GM21576 (cell line): ENCODE data around the gene NTRK3.
"Not testable (repeated sequence)": the region's sequence is repeated elsewhere in the genome, so short reads cannot be mapped to it uniquely, and the experiment has no call there.

Experiments
- ATAC-seq: cut with Tn5 transposase; IDR thresholded peaks from one replicate; pipeline ENCODE4 v1.9.1; 2021; ENCODE audit warnings: mild to moderate bottlenecking, moderate library complexity; ENCODE audit not compliant: unreplicated experiment

NTRK3 gene

DNA sequence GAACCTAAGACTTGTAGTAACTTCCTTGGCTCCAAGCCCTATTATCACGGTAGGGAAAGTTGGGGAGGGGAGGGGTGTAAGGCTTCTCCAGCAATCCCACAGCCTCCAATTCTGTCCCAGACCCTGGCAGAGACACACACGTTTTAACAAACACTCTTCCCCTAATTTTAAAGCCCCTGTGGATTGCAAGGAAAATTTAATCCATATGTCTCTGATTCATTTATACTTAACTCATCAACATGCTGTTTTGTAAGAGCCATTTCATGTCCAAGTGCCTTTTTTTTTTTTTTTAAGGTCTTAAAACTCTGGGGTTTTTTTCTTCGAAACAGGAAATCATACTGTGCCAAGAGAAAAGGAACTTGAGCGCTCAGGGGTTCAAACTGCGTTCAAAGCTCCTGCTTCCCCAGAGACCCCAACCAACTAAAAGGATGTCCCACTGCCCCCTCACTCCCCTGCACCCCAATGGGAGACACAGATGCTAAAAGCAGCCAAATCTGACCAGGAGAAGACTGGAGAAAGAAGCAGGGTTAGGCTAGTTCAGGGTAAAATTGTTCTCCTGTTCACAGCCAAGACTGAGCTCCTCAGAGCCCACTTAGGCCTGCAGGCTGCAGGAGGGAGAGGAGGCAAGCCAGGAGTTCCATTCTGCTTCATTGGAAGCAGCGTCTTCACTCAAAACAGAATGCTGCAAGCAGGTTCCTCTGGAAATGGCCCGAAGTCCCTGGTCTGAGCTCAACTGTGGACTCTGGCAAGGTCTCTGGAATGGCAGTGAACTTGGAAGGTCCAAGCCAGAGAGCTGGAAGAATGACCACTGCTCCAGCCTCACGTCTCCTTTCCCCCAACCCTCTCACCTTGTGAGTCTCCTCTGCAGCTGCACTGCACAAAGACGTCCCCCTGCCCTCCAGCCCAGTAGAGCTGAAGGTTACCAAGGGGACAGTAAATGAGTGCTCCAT, 172.5 kb downstream of the NTRK3 start:
- ATAC-seq, result no peak

DNA sequence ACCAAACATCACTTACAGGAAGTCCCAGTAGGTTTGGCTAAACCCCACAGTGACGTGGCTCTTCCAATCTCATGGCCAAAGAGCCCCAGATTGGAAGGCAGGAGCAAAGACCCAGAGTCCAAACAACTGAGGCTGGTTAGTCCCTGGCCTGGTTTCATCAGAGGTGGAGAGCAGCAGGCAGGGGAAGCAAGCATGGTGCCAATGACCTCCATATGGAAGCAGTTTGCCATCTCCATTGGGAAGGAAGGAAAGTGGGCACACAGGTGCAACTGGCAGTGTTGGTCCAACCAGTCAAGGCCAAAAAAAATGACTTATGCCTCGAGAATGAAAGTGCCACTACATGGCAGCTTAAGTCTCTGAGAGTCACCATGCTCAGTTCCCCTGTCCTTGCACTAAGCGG, 175.9 kb downstream of the NTRK3 start:
- ATAC-seq, result no peak

DNA sequence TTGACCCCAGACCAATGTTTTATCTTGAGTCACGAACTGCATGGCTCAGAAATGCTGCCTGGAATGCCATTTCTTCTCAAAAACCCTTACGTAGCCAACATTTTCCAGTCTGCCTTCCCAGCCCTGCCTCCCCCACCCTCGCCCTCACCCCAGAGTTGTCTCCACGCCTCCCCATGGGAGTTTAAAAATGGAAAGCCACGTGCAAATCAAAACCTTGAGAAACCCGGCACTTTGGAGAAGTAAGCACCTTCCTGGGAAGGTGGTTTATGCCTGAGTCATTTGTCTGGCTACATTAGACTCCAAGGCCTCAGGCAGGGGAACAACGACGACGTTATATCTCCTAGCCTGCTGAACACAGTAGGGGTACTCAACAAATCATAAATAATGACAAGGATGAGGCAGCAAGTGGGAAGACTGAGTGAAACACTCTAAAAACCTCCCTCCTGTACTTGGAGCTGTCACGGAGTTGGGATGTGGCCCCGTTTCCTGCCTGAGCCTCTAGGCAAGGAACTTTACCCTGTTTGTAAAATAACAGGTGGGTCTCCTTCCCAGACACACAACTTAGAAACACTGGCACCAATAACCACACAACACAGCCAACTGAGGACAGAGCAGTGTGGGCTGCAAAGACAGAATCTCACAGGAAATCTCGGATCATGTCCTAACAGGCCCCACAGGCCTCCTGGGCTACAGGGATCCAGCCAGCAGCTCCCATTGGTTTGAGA, 179.1 kb downstream of the NTRK3 start:
- ATAC-seq, result no peak

DNA sequence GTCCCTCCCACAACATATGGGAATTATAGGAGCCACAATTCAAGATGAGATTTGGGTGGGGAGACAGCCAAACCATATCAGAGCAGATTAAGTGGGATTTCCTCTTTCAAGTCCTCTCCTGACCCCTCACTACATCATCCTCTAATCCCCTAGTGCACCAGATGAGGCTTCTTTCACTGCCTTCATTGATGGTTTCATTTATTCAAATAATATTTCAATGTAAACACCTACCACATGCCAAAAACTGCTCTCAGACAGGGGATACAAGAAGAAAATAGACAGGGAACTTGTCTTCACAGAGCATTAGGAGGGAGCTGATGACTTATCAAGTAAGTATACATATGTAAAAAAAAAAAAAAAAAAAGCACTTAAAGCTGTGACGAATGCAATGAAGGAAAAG, 180.2 kb downstream of the NTRK3 start:
- no peak for ATAC-seq

DNA sequence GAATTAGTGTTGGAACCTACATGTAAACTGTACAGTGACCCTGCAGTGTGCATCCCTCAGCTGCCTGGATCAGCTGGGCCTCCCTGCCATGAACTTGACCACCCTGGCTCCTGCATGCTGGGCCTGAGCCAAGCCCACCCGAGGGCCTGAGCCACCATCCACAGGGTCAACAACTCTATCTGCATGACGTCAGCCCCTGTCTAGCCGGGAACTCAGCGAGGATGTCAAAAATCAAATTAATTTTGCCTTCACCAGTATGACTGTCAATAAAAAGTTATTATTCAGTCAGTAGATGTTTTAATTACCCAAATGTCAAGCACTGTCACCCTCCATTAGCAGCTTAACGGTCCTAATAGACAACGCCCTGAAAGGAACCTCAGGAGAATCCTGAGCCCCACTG, 181.4 kb downstream of the NTRK3 start:
- no peak for ATAC-seq

DNA sequence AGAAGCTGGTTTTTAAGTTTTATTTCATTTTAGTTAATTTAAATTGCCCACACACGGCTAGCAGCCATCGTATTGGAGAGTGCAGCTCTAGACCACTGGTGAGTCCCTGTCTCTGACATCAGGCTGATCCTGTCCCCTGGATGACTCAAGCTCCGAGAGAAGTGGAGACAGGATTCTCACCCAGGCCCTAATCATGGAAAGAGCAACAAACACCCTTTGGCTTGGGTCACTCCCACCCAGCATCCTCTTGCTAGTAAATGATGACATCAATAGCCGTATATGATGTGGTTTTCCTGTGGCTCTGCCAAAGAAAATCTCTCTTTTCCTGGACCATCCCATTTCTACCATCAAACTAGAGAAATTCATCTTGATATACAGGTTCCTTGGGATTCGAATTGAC, 182.2 kb downstream of the NTRK3 start:
- no peak for ATAC-seq

DNA sequence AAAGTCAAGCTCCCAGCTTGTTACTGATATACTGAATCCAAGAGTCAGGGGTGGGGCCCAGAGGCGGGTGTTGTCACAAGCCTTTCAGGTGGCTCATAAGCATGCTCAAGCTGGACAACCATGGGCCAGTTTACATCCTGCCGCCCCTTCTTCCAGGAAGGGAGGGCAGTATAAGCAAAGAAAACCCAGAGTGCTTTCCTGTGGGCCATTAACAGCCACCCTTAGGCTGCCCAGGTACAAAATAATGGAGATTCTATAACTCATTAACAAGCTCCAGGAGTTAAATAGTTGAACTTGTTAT, 183.2 kb downstream of the NTRK3 start:
- ATAC-seq, result no peak

DNA sequence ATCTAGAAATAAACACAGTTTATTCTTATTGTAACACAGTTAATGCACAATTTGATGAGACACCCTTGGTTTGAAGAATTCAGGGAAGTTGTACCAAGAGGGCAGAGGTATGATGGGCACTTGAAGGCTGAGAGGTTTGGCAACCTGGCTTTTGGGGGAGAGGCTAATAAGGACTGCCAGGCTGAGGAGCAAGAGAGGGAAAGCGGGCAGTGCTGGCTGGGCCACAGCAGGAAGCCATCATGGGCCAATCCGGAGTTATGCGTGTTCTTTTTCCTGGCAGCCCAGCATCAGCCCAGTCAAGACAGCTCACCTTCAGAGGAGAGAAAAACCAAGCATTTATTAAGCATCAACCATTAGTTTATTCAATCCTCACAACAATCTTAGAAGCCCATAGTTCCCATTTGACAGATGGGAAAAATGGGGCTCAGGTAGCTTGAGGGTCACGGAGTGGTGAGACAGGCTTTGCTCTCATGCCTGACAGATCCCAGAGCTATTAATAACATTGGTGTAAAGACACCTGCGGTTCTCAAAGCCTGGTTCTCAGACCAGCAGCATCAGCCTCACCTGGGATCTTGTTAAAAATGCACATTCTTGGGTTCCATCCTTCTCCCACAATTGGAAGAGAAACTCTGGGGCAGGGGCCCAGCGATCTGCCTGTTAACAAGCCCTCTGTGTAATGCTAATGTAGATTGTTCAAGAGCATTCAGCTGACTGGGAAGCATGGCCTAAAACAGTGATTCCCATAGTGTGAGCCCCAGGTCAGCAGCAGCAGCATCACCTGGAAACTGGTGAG, 183.7 kb downstream of the NTRK3 start:
- no peak for ATAC-seq

DNA sequence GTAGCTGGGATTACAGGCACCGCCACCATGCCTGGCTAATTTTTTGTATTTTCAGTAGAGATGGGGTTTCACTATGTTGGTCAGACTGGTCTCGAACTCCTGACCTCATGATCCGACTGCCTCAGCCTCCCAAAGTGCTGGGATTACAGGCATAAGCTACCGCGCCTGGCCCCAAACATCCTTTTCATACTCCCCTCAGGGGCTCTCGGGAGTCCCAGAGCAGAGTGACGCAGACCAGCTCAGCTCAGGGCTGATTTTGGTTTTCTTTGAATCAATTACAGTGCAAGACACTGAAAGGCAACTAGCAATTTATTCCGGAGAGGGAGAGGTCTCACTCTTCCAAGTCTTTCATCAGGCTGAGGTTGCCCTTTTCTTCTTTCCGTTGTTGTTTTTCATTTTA, 184.4 kb downstream of the NTRK3 start:
- not testable (repeated sequence) for ATAC-seq

DNA sequence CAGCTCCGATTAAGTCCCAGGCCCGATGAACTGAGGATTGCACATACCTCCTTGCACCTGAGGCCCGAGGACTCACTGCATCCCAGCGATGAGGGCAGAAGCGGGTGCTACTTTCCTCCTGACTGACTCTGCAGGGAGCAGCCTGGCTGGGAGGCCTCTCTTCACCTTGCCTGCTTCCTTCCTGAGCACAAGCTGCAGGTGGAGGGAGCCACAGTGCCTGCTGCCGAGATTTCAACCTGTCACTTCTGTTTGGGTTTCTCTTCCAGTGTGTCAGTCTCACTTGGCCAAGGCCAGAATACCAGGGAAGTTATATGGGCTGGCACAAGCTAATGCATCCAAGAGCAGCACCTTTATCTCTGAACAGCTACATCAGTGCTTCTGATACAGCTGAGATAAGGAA, 185.4 kb downstream of the NTRK3 start:
- no peak for ATAC-seq

DNA sequence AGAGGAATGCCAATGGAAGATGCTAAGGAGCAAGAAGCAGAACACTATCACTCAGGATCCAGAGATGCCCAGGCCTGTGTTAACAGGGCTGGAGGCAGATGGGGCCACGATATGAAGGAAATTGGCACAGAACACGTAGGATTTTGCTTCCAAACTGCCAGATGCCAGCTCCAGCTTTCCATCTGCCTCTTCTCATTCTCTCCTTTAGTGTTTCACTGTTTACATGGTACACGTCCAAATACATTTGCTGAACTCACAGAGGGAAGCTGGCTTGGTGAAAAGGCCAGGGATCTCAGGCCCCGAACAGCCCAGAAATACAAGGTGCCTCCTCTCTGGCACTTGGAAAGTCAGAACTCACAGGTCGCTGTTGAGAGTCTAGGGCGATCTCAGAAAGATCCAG, 187.0 kb downstream of the NTRK3 start:
- ATAC-seq, result no peak

DNA sequence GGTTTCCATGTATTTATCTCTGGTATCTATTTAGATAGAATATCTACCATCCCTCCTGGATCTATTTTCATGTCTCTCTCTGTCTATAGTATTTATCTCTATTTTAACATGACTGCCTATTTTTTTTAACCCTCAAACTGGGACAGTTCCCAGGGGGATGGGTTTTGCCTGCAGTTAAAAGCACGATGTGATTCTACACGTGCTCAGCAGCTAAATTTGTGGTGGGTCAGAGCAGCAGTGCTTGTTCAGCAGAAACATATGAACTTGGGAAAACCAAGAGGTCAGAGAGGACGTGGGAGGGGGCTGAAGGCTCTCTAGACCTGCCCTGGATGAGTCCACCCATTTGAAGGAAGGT, 189.2 kb downstream of the NTRK3 start:
- ATAC-seq, result no peak

DNA sequence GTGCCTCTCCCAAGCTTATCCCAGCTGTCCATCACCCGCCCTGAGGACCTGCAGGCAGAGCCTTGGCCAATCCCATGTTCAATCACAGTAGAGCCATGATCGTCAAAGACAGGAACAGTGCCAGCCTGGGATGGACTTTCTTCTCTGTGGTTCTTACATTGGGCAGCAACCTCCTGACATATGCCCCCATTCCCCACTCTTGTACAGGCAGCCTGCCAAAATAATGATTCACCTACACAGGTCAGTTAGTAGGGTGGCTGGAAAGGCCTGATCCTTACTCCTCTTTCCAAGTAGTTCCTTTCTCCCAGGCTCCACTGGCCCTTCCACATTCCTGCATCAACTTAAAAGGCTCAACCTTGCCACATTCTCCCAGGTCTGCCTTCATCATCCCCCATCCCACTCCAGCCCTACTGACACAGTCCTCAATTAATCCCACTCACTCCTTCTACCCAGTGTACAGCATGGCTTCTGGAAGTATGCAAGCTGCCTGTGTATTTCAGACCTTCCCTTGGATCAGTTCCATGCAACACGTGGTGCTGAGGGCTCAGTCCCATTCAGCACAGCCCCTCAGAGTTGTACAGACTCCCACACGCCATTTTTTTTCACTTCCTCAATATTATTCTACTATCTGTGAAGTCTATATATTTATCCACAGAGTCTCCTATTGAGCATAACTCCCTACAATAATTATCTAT, 189.8 kb downstream of the NTRK3 start:
- ATAC-seq, result no peak

DNA sequence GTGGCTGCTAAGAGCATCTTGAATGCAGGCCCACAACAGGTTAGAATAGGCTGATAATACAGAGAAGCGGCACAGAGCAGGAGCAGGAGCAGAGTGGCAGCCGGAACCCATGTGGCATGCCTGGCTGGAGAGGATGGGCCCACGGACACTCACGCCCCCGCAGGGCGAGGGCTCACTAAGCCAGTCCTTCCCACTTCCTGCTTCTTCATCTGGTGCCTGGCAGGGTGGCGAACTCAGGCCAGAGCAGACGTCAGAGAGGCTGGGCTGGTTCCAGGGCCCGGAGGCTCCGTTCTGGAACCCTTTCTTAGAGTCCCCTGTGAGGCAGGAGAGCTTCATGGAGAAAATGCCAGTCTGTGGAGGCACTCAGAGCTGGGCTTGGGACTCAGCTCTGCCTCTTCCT, 195.1 kb downstream of the NTRK3 start:
- ATAC-seq, result no peak

DNA sequence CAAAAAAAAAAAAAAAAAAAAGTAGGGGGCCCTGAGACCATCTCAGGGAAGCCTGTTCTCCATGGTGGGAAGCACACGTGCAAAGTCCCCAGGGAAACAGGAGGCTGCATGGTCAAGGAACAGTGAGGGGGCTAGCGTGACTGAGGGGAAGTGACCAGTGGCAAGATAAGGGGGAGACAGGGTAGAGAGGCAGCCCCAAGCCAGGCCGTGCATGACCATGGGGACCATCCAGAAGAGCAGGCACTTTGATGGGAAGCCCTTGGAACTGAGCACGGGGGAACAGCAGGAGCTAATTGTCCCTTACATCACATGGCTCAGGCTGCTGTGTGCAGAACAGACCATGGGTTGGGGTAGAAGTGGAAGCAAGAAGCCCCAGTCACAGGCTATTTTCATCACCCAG, 196.2 kb downstream of the NTRK3 start:
- no peak for ATAC-seq

DNA sequence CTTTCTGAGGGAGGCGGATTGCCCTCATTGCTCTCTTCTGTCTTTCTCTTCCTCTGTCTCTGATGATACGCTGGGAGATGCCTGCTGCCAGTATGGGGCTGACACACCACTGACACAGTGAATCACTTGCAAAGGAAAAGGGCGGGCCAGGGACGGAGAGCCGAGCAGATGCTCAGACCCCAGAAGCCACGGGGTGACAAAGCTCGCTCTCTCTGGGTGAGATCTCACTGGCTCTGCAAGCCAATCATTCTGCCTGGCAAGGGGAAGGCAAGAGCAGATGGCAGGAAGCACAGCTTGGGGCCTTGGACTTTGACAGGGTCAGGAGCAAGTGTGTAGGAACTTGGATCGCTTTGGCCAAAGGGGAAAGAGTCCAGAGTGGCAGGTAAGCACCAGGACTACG, 198.7 kb downstream of the NTRK3 start:
- no peak for ATAC-seq

DNA sequence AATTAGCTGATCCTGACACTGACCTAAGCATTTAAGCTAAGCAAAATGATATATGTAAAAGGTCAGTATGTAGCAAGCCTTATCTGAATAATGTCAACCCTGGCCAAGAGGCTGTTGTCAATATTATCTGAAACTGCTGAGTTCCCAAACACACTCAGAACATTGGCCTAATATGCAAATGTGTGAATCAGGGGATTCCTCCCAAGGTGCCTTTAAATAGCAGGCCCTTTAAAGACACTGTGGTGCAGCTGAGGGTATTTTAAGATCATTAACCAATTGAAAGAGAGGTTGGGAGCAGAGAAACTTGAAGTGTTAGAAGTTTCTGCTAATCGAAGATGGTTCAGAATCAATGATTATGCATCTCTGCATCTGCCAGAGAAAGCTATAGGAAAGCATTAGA, 207.0 kb downstream of the NTRK3 start:
- peak; percentile 87 for ATAC-seq

DNA sequence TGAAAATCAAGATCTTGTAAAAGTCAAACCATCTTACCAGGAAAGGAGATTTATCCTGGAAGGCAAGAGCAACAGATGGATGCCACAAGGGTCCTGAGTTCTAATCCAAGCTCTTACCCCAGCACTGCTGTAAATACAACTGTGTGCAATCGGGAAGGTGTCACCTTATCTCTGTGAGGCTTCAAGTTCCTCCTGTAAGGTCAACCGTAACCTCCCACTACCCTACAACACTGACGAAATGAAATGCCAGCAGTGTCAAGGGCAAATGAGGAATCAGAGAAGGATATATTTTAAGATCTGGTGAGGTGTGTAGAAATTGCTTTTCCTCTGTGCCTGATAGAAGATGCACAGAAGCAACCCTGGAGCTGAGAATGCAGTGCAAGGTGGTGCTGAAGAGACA, 207.8 kb downstream of the NTRK3 start:
- ATAC-seq, result no peak

DNA sequence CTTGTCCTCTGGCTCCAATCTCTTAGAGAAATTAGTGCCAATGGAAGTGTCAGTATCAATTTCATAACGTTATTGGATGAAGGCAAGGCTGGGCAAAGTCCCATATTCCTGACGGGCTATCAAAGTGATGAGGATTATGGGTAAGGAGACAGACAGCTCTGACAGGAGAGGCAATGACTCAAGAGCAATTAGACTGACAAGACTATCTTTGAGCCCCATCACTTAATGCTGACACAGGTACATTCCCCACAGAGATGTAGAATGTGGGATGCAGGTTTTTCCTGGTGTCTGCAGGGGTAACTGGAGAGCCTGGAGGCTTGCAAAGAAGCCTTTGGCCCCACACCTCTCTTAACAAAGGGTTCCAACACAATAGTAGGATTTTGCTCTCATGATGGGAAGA, 208.3 kb downstream of the NTRK3 start:
- no peak for ATAC-seq

DNA sequence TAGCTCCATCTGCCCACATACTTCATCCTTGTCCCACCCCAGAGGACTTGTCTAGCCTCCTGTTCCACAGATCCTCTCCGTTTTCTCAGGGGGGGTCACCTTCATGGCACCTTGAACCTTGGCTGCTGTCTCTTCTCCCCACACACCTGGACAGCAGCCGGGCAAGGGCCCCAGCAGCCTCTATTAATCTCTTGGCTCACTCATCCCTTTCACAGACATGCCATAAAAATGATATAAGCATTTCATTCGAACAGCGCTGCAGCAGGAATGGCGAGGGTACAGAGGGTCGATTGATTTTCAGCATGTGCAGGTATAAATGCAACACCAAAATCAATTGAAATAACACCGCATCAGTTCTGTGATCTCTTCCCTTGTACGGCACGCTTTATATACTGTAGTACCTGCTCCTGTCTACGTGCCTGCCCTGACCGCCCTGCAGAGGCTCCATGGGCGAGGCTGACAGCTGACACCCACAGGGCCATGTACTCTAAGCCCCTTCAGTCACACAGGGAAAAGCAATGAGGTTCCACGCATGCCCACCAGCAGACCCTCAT, 209.9 kb downstream of the NTRK3 start:
- no peak for ATAC-seq

DNA sequence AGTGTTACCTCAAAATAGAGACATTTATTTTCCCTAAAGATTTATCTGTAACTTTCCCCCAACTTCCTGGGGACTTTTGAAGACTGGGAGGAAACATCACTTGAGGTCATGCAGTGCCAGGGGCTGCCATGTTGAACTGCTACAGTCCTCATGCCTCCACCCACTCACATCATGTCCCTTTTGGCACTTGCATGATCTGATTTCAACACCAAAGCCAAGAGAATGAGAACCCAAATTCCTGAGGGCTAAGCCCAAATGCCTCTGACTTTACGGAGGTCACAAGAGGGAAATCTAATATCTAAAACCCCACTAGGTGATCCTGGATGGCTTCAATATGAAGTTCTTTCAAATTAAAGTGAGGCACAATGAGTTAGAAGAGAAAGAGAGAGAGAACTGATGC, 213.1 kb downstream of the NTRK3 start:
- ATAC-seq, result no peak
